OCI-LY7 (cell line): Measurements from ENCODE around the gene MYOM3.
"Not testable (repeated sequence)": the region's sequence is repeated elsewhere in the genome, so short reads cannot be mapped to it uniquely, and the experiment has no call there.

Source experiments
- CTCF ChIP-seq: fragments of 200-600 bp; sonication (generic); conservative IDR thresholded peaks from 2 replicates; pipeline ENCODE4 v1.5.1; 2014; ENCODE audit warnings: mild to moderate bottlenecking, antibody characterized with exemption, low read length, moderate library complexity, mixed read lengths
- EZH2phosphoT487 ChIP-seq: fragments of 200-600 bp; sonication (generic); IDR thresholded peaks from 2 replicates; pipeline ENCODE4 v1.6.1; 2018; ENCODE audit warnings: low read depth, borderline replicate concordance, mild to moderate bottlenecking, mixed run types, antibody characterized with exemption, low read length, moderate library complexity, mixed read lengths

DNA sequence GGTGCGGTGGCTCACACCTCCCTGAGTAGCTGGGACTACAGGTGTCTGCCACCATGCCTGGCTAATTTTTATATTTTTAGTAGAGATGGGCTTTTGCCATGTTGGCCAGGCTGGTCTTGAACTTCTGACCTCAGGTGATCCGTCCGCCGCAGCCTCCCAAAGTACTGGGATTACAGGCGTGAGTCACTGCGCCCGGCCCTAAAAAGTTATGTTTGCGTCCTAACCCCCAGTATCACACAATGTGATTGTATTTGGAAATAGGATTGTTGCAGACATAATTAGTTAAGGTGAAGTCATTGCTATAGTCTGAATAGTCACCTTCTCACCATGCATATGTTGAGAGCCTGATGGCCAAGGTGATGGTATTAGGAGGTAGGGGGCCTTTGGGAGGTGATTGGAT lies 99.1 kb downstream of the MYOM3 start:
- not testable (repeated sequence) for TF ChIP-seq CTCF, EZH2phosphoT487
